Measurements from ENCODE around the gene MEMO1. TPM values are rescaled to one million over a fixed set of nuclear protein-coding genes. Genes with fewer than 3 reads are reported as not detected.
"Not testable (repeated sequence)": the region's sequence is repeated elsewhere in the genome, so short reads cannot be mapped to it uniquely, and the experiment has no call there.

The MEMO1 gene
- polyA plus RNA-seq, 4 donors: 30.3 to 33.4 (median 33.0) TPM

DNA sequence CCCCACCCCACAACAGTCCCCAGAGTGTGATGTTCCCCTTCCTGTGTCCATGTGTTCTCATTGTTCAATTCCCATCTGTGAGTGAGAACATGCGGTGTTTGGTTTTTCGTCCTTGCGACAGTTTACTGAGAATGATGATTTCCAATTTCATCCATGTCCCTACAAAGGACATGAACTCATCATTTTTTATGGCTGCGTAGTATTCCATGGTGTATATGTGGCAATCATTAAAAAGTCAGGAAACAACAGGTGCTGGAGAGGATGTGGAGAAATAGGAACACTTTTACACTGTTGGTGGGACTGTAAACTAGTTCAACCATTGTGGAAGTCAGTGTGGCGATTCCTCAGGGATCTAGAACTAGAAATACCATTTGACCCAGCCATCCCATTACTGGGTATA lies 168.7 kb downstream of the MEMO1 start:
- H3K4me1 ChIP-seq (ENCODE audit: control insufficient read depth in 3 of 3, insufficient read depth in 2 of 3, low read depth in 1 of 3, low read length in 2 of 3); DNase-seq; H3K36me3 ChIP-seq (ENCODE audit: control insufficient read depth in 3 of 3, insufficient read depth in 2 of 3, low read depth in 1 of 3, low read length in 3 of 3); FAIRE-seq; H3K4me3 ChIP-seq (ENCODE audit: low read depth in 1 of 3, low read length in 3 of 3); H3K27me3 ChIP-seq (ENCODE audit: control insufficient read depth in 3 of 3, insufficient read depth in 3 of 3, low read length in 3 of 3); H3K27ac ChIP-seq (ENCODE audit: low read depth in 1 of 3, low read length in 2 of 3); H3K9me3 ChIP-seq (ENCODE audit: control insufficient read depth in 2 of 2, insufficient read depth in 1 of 2, low read depth in 1 of 2, low read length in 1 of 2): not testable (repeated sequence)
- 89 to 95% (median 92%) methylated on average over 4 of the region's 5 CpGs for WGBS, 3 donors

DNA sequence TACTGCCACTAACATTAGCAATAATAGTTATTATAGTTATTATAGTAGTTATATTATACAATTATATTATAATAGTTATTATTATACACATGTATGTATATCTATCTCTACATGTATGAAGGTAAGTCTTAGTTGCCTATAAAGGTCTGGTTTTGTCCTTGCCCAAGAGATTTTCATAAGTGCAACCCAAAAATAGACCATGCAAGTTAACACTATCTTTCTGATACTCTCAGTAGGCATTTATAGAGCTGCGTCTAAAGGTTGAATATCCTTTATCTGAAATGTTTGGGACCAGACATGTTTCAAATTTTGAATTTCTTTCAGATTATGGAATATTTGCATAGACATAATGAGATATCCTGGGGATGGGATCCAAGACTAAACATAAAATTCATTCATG lies 175.4 kb downstream of the MEMO1 start:
- Histone ChIP-seq H3K27me3 (ENCODE audit: control insufficient read depth in 3 of 3, insufficient read depth in 3 of 3, low read length in 3 of 3) (no peaks in the 10 kb centered on the region), H3K4me3 (ENCODE audit: low read depth in 1 of 3, low read length in 3 of 3) (no peak overlapping the region), H3K36me3 (ENCODE audit: control insufficient read depth in 3 of 3, insufficient read depth in 2 of 3, low read depth in 1 of 3, low read length in 3 of 3) (no peaks in the 10 kb centered on the region), H3K4me1 (ENCODE audit: control insufficient read depth in 3 of 3, insufficient read depth in 2 of 3, low read depth in 1 of 3, low read length in 2 of 3) (no peaks in the 10 kb centered on the region), H3K9me3 (ENCODE audit: control insufficient read depth in 2 of 2, insufficient read depth in 1 of 2, low read depth in 1 of 2, low read length in 1 of 2) (no peaks in the 10 kb centered on the region), H3K27ac (ENCODE audit: low read depth in 1 of 3, low read length in 2 of 3) (no peak overlapping the region)
- DNase-seq (no peak), FAIRE-seq (no peak)
- WGBS, 3 donors: 85 to 96% (median 93%) methylated on average over 1 of the region's 1 CpG

DNA sequence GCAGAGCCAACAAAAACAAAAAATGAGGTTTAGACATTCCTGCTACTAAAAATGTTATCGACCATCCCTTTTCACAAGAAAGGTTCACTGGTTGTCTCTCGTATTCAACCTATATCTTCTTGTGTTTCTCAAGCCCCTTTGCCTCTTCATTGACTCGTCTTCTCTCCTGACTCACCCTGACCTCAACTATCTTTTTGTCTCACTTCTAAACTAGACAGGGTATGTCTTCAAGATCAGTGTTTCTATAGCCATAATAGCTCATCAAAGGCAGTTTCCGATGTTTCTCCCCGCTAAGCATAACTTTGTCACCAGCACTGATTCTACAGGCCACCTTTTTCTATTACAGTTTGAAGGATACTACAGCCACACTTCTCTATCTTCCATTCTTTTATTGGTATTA lies 178.4 kb downstream of the MEMO1 start:
- no peak overlapping the region for H3K4me3 ChIP-seq (ENCODE audit: low read depth in 1 of 3, low read length in 3 of 3)
- 89 to 94% (median 92%) methylated on average over 5 of the region's 5 CpGs for WGBS, 3 donors
- no peaks in the 10 kb centered on the region for H3K36me3 ChIP-seq (ENCODE audit: control insufficient read depth in 3 of 3, insufficient read depth in 2 of 3, low read depth in 1 of 3, low read length in 3 of 3)
- H3K4me1 ChIP-seq (ENCODE audit: control insufficient read depth in 3 of 3, insufficient read depth in 2 of 3, low read depth in 1 of 3, low read length in 2 of 3): no peaks in the 10 kb centered on the region
- no peak for FAIRE-seq
- H3K27me3 ChIP-seq (ENCODE audit: control insufficient read depth in 3 of 3, insufficient read depth in 3 of 3, low read length in 3 of 3): no peaks in the 10 kb centered on the region
- peaks cover 0 to 18% of the 10 kb centered on the region in 2 donors for H3K9me3 ChIP-seq (ENCODE audit: control insufficient read depth in 2 of 2, insufficient read depth in 1 of 2, low read depth in 1 of 2, low read length in 1 of 2)
- H3K27ac ChIP-seq (ENCODE audit: low read depth in 1 of 3, low read length in 2 of 3): no peak overlapping the region
- no peak for DNase-seq

- Histone ChIP-seq H3K4me1 (ENCODE audit: control insufficient read depth in 3 of 3, insufficient read depth in 2 of 3, low read depth in 1 of 3, low read length in 2 of 3) (no peaks in the 10 kb centered on the region), H3K27me3 (ENCODE audit: control insufficient read depth in 3 of 3, insufficient read depth in 3 of 3, low read length in 3 of 3) (no peaks in the 10 kb centered on the region), H3K4me3 (ENCODE audit: low read depth in 1 of 3, low read length in 3 of 3) (no peak overlapping the region), H3K9me3 (ENCODE audit: control insufficient read depth in 2 of 2, insufficient read depth in 1 of 2, low read depth in 1 of 2, low read length in 1 of 2) (peaks cover 0 to 18% of the 10 kb centered on the region in 2 donors), H3K27ac (ENCODE audit: low read depth in 1 of 3, low read length in 2 of 3) (no peak overlapping the region), H3K36me3 (ENCODE audit: control insufficient read depth in 3 of 3, insufficient read depth in 2 of 3, low read depth in 1 of 3, low read length in 3 of 3) (no peaks in the 10 kb centered on the region)
- 93 to 96% (median 95%) methylated on average over 2 of the region's 2 CpGs for WGBS, 3 donors
- DNase-seq (no peak), FAIRE-seq (no peak)
These were observed 179.2 kb downstream of the MEMO1 start for GRCh38 chr2:31831585-31831984.

GRCh38 chr2:31828891-31829290 lies 181.9 kb downstream of the MEMO1 start:
- Histone ChIP-seq H3K36me3 (ENCODE audit: control insufficient read depth in 3 of 3, insufficient read depth in 2 of 3, low read depth in 1 of 3, low read length in 3 of 3) (no peaks in the 10 kb centered on the region), H3K4me3 (ENCODE audit: low read depth in 1 of 3, low read length in 3 of 3) (no peak overlapping the region), H3K9me3 (ENCODE audit: control insufficient read depth in 2 of 2, insufficient read depth in 1 of 2, low read depth in 1 of 2, low read length in 1 of 2) (peaks cover 0 to 18% of the 10 kb centered on the region in 2 donors), H3K4me1 (ENCODE audit: control insufficient read depth in 3 of 3, insufficient read depth in 2 of 3, low read depth in 1 of 3, low read length in 2 of 3) (no peaks in the 10 kb centered on the region), H3K27ac (ENCODE audit: low read depth in 1 of 3, low read length in 2 of 3) (no peak overlapping the region), H3K27me3 (ENCODE audit: control insufficient read depth in 3 of 3, insufficient read depth in 3 of 3, low read length in 3 of 3) (no peaks in the 10 kb centered on the region)
- DNase-seq (no peak), FAIRE-seq (no peak)
- WGBS, 3 donors: 72 to 82% (median 77%) methylated on average over 2 of the region's 2 CpGs

DNA sequence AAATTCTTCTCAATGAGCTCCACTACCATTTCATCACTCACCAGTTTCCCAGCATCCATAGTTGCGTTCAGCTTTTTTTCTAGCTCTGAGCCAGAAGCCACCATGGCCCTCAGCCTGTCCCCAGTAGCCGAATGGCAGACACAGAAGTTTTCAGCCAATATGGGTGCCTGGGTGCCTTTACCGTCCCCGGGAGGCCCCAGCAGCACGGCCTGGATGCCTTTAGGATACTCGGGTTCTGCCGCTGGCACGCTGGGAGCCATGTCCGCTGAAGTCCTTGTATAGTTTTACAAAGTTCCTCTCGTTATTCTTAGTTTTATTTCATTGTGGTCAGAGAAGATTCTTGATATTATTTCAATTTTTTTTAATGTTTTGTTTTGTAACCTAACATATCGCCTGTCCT lies 187.2 kb downstream of the MEMO1 start:
- Histone ChIP-seq H3K9me3 (ENCODE audit: control insufficient read depth in 2 of 2, insufficient read depth in 1 of 2, low read depth in 1 of 2, low read length in 1 of 2) (peaks cover 0 to 40% of the 10 kb centered on the region in 2 donors), H3K27me3 (ENCODE audit: control insufficient read depth in 3 of 3, insufficient read depth in 3 of 3, low read length in 3 of 3) (no peaks in the 10 kb centered on the region), H3K27ac (ENCODE audit: low read depth in 1 of 3, low read length in 2 of 3) (no peak overlapping the region), H3K36me3 (ENCODE audit: control insufficient read depth in 3 of 3, insufficient read depth in 2 of 3, low read depth in 1 of 3, low read length in 3 of 3) (no peaks in the 10 kb centered on the region), H3K4me1 (ENCODE audit: control insufficient read depth in 3 of 3, insufficient read depth in 2 of 3, low read depth in 1 of 3, low read length in 2 of 3) (no peaks in the 10 kb centered on the region), H3K4me3 (ENCODE audit: low read depth in 1 of 3, low read length in 3 of 3) (no peak overlapping the region)
- FAIRE-seq (no peak), DNase-seq (no peak)
- WGBS, 3 donors: 92 to 94% (median 93%) methylated on average over 11 of the region's 11 CpGs

GRCh38 chr2:31822587-31822986 lies 188.2 kb downstream of the MEMO1 start:
- H3K4me1 ChIP-seq (ENCODE audit: control insufficient read depth in 3 of 3, insufficient read depth in 2 of 3, low read depth in 1 of 3, low read length in 2 of 3): no peaks in the 10 kb centered on the region
- no peak overlapping the region for H3K4me3 ChIP-seq (ENCODE audit: low read depth in 1 of 3, low read length in 3 of 3)
- H3K27me3 ChIP-seq (ENCODE audit: control insufficient read depth in 3 of 3, insufficient read depth in 3 of 3, low read length in 3 of 3): no peaks in the 10 kb centered on the region
- no peak overlapping the region for H3K27ac ChIP-seq (ENCODE audit: low read depth in 1 of 3, low read length in 2 of 3)
- no peak for DNase-seq
- no peak for FAIRE-seq
- WGBS, 3 donors: 93 to 97% (median 93%) methylated on average over 7 of the region's 7 CpGs
- H3K36me3 ChIP-seq (ENCODE audit: control insufficient read depth in 3 of 3, insufficient read depth in 2 of 3, low read depth in 1 of 3, low read length in 3 of 3): no peaks in the 10 kb centered on the region
- peaks cover 0 to 35% of the 10 kb centered on the region in 2 donors for H3K9me3 ChIP-seq (ENCODE audit: control insufficient read depth in 2 of 2, insufficient read depth in 1 of 2, low read depth in 1 of 2, low read length in 1 of 2)

Other genes with a start within 250 kb of the MEMO1 start
- gene DPY30, start 28.8 kb upstream of the MEMO1 start, polyA plus RNA-seq: 100 to 1,000 TPM in 3 of 4 donors, 10 to 100 TPM in 1; 84.8 to 125 (median 108) TPM
- 10 to 100 TPM in 1 of 4 donors, 1 to 10 TPM in 3; 5.8 to 28.7 (median 6.9) TPM for gene SPAST, start 52.5 kb upstream of the MEMO1 start, polyA plus RNA-seq
- 10 to 100 TPM in 2 of 4 donors, 1 to 10 TPM in 2; 2.2 to 22.4 (median 6.8) TPM for gene SLC30A6, start 154.9 kb upstream of the MEMO1 start, polyA plus RNA-seq